Epithelial cell of esophagus (primary cell): ENCODE data around the gene PLCB1.

Experiments
- DNase-seq: peaks from one replicate; pipeline ENCODE4 v3.0.0; 2010; ENCODE audit warnings: low read depth
- H3K4me3 ChIP-seq: 2 replicates; pipeline ENCODE4 v1.5.1; 2011; ENCODE audit warnings: mild to moderate bottlenecking, low read length, control low read depth
- CTCF ChIP-seq: IDR thresholded peaks from 2 replicates; pipeline ENCODE4 v1.5.1; 2011; ENCODE audit warnings: low read depth, mild to moderate bottlenecking, low read length, control low read depth, inconsistent platforms; ENCODE audit not compliant: insufficient read depth; ENCODE audit errors: missing control alignments

PLCB1 gene

GRCh38 chr20:8787090-8787489, 655.0 kb downstream of the PLCB1 start:
- TF ChIP-seq CTCF, result no peak

GRCh38 chr20:8788275-8788674, 656.2 kb downstream of the PLCB1 start:
- no peak for TF ChIP-seq CTCF
- no peak overlapping the region for H3K4me3 ChIP-seq
- no peak for DNase-seq

More at GRCh38 chr20:8787090-8787489, 655.0 kb downstream of the PLCB1 start:
- H3K4me3 ChIP-seq, result no peak overlapping the region
- DNase-seq, result no peak

GRCh38 chr20:8788831-8789230, 656.8 kb downstream of the PLCB1 start:
- TF ChIP-seq CTCF, result no peak
- H3K4me3 ChIP-seq, result no peak overlapping the region
- DNase-seq, result no peak

GRCh38 chr20:8790442-8791074, 658.5 kb downstream of the PLCB1 start:
- peak; percentile 99 for TF ChIP-seq CTCF
- DNase-seq, result peak; percentile 55
- H3K4me3 ChIP-seq, result no peak overlapping the region

GRCh38 chr20:8795404-8795803, 663.3 kb downstream of the PLCB1 start:
- H3K4me3 ChIP-seq, result no peak overlapping the region
- TF ChIP-seq CTCF, result no peak
- no peak for DNase-seq

GRCh38 chr20:8796088-8796660, 664.1 kb downstream of the PLCB1 start:
- DNase-seq, result no peak
- H3K4me3 ChIP-seq, result no peak overlapping the region
- no peak for TF ChIP-seq CTCF

GRCh38 chr20:8798505-8798904, 666.4 kb downstream of the PLCB1 start:
- TF ChIP-seq CTCF, result no peak
- no peak for DNase-seq
- no peak overlapping the region for H3K4me3 ChIP-seq
